ENCODE data around the gene S100A9.
"Not testable (repeated sequence)": the region's sequence is repeated elsewhere in the genome, so short reads cannot be mapped to it uniquely, and the experiment has no call there.

Gene S100A9

GRCh38 chr1:153407274-153407673, 49.6 kb downstream of the S100A9 start:
- DNase-seq (ENCODE audit: low spot score), result not testable (repeated sequence)

All from kidney capillary endothelial cell (primary cell).